Kidney (tissue), 14 donors: ENCODE measurements around the gene WDR5. TPM values are rescaled to one million over a fixed set of nuclear protein-coding genes. Genes with fewer than 3 reads are reported as not detected.

Source experiments
- DNase-seq, 5 donors: peaks; one replicate each; pipeline ENCODE4 v3.0.0-alpha.2; 2013 to 2020
- FAIRE-seq: peaks from 2 replicates; lab custom pipeline; 2012; peaks lifted over from hg19 to GRCh38; lab: Jason Lieb, UNC
- H3K27ac ChIP-seq, 2 donors: one replicate each; pipeline ENCODE4 v1.7.0; 2013; ENCODE audit warnings: low read depth in 2 of 2, low read length in 2 of 2, inconsistent platforms in 1 of 2
- H3K27me3 ChIP-seq: one replicate; pipeline ENCODE4 v1.7.1; 2013; ENCODE audit warnings: low read length, inconsistent platforms; ENCODE audit not compliant: control insufficient read depth, insufficient read depth
- H3K36me3 ChIP-seq, 3 donors: one replicate each; pipeline versions ENCODE4 v1.7.0 to v1.7.1; 2013; ENCODE audit warnings: low read length in 3 of 3, control low read depth in 1 of 3, inconsistent platforms in 1 of 3; ENCODE audit not compliant: insufficient read depth in 3 of 3, control insufficient read depth in 2 of 3
- H3K4me1 ChIP-seq, 3 donors: one replicate each; pipeline versions ENCODE4 v1.7.0 to v1.7.1; 2013; ENCODE audit warnings: low read length in 3 of 3, inconsistent platforms in 1 of 3, low read depth in 1 of 3; ENCODE audit not compliant: control insufficient read depth in 2 of 3, insufficient read depth in 2 of 3
- H3K4me3 ChIP-seq, 3 donors: one replicate each; pipeline versions ENCODE4 v1.7.0 to v1.8.1; 2013; ENCODE audit warnings: low read length in 3 of 3, control low read depth in 1 of 3, inconsistent platforms in 1 of 3
- H3K9ac ChIP-seq, 3 donors: one replicate each; pipeline versions ENCODE4 v1.7.0 to v1.7.1; 2013; ENCODE audit warnings: low read length in 3 of 3, control low read depth in 1 of 3, inconsistent platforms in 1 of 3
- H3K9me3 ChIP-seq, 3 donors: one replicate each; pipeline versions ENCODE4 v1.7.0 to v1.7.1; 2013; ENCODE audit warnings: low read length in 3 of 3, control low read depth in 1 of 3, inconsistent platforms in 1 of 3; ENCODE audit not compliant: control insufficient read depth in 2 of 3, insufficient read depth in 1 of 3
- intact Hi-C: fragments of 100-400 bp; cut with DNase I; formaldehyde crosslinking; loops from one replicate; pipeline ENCODE4 v1.11.1; 2022
- polyA plus RNA-seq: library from polyadenylated mRNA; stranded (reverse); fragments of 350-450 nt; fragmentation: Illumina TruSeq; extraction: RNeasy Lipid Tissue Mini Kit (QIAGEN cat#74804); gene quantifications from one replicate; pipeline ENCODE4 v1.2.3, GENCODE V29; 2014; ENCODE audit warnings: low read depth, low replicate concordance; ENCODE audit not compliant: insufficient read depth
- total RNA-seq: library from RNA; stranded (reverse); fragmentation: NEBNext Ultra II Directional; extraction: Animal tissue kit (Norgen Biotek cat#: 25700); gene quantifications from one replicate; pipeline ENCODE4 v1.2.1, GENCODE V29; 2021
- TF ChIP-seq, protein P1 (sequence below): IDR thresholded peaks from 3 replicates; pipeline ENCODE4 v1.5.1; 2012; ENCODE audit warnings: mild to moderate bottlenecking, moderate library complexity, borderline replicate concordance; ENCODE audit not compliant: insufficient read depth; ENCODE audit errors: extremely low read depth
- donor health status: control.
- donor health status: control.
- donor health status: control.
- donor health status: control.
- donor health status: control.
- donor health status: DM: yes; HTN: yes; CAD: no.
- donor health status: Normal renal cell carcinoma (clear cell type).

The WDR5 gene
- total and polyA plus RNA-seq, 2 donors from 2014 or later, result 18.8 to 25.4 TPM

DNA sequence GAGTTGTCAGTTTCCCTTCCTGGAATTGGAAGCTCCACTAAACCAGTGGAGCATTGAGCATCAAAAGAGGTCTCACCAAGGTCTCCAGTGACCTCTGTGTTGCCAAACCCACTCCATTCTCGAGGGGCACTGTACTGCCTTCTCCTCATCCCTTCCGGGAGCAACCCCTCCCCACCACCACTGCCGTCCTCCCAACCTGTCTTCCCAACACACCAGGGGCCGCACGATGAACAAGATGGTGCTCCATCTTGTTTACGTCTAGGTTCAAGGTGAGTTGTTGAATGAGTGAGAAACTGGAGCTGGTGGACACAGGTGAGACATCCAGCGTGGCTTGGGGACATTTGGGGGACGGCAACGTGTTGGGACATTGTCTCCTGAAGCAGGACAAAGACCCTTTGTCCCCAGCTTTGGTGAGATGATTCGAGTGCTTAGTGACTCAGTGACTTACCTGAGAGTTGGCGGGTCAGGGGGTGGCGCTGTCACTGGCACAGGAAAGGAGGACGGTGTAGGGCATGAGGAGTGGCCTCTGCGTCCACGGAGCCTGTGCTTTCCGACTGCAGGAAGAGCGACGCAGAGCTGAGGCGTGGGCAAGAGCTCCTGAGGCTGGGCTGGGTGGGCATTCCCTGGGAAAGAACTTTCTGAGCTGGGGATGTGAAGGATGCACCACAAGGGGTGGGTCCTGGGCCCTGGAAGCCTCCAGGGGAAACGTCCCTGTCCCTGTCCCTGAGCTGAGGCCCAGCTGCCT, 73.3 kb downstream of the WDR5 start:
- H3K27me3 ChIP-seq, result no peaks in the 10 kb centered on the region
- no peak overlapping the region for H3K27ac ChIP-seq
- intact Hi-C loops, result no loop called here
- H3K4me1 ChIP-seq, result peaks cover 0 to 5% (median 4%) of the 10 kb centered on the region in 3 donors
- FAIRE-seq (no peak), DNase-seq (peak in 2 of 5 donors; percentile 24 to 60)
- H3K9ac ChIP-seq, result no peak overlapping the region
- peaks cover 0 to 7% (median 0%) of the 10 kb centered on the region in 3 donors for H3K9me3 ChIP-seq
- TF ChIP-seq, protein P1, sequence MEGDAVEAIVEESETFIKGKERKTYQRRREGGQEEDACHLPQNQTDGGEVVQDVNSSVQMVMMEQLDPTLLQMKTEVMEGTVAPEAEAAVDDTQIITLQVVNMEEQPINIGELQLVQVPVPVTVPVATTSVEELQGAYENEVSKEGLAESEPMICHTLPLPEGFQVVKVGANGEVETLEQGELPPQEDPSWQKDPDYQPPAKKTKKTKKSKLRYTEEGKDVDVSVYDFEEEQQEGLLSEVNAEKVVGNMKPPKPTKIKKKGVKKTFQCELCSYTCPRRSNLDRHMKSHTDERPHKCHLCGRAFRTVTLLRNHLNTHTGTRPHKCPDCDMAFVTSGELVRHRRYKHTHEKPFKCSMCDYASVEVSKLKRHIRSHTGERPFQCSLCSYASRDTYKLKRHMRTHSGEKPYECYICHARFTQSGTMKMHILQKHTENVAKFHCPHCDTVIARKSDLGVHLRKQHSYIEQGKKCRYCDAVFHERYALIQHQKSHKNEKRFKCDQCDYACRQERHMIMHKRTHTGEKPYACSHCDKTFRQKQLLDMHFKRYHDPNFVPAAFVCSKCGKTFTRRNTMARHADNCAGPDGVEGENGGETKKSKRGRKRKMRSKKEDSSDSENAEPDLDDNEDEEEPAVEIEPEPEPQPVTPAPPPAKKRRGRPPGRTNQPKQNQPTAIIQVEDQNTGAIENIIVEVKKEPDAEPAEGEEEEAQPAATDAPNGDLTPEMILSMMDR, result no peak
- no peaks in the 10 kb centered on the region for H3K36me3 ChIP-seq
- no peak overlapping the region for H3K4me3 ChIP-seq

Other genes starting within 250 kb of the WDR5 start
- gene VAV2, start 143.8 kb upstream of the WDR5 start, total RNA-seq, result 47.1 TPM
- 22.3 TPM for gene VAV2, start 143.8 kb upstream of the WDR5 start, polyA plus RNA-seq
- 24.4 TPM for gene BRD3OS, start 110.6 kb upstream of the WDR5 start, total RNA-seq
- gene BRD3OS, start 110.6 kb upstream of the WDR5 start, polyA plus RNA-seq, result 16.5 TPM
- 46.2 TPM for gene BRD3, start 68.1 kb upstream of the WDR5 start, total RNA-seq
- gene BRD3, start 68.1 kb upstream of the WDR5 start, polyA plus RNA-seq, result 7.7 TPM
- gene RNU6ATAC, start 28.5 kb downstream of the WDR5 start, total RNA-seq, result 232 TPM
- gene RNU6ATAC, start 28.5 kb downstream of the WDR5 start, polyA plus RNA-seq, result not detected
- 49.5 TPM for gene RXRA, start 190.4 kb downstream of the WDR5 start, total RNA-seq
- gene RXRA, start 190.4 kb downstream of the WDR5 start, polyA plus RNA-seq, result 24.0 TPM